Measurements from ENCODE around the gene ANKRD40. TPM values are rescaled to one million over a fixed set of nuclear protein-coding genes. Genes with fewer than 3 reads are reported as not detected.

Gene ANKRD40
- total RNA-seq, 1 donor from 2014 or later = 40.8 TPM

GRCh38 chr17:50661348-50661747 lies 46.4 kb downstream of the ANKRD40 start:
- peaks cover 8% of the 10 kb centered on the region for H3K4me1 Mint-ChIP-seq (ENCODE audit: low read depth, unreplicated experiment)
- peaks cover 9% of the 10 kb centered on the region for H3K9me3 Mint-ChIP-seq (ENCODE audit: unreplicated experiment)
- H3K36me3 Mint-ChIP-seq (ENCODE audit: unreplicated experiment) = peaks cover 7% of the 10 kb centered on the region
- no peak overlapping the region for H3K27ac Mint-ChIP-seq (ENCODE audit: unreplicated experiment)
- peaks cover 17% of the 10 kb centered on the region for H3K27me3 Mint-ChIP-seq (ENCODE audit: unreplicated experiment)
- H3K4me3 Mint-ChIP-seq (ENCODE audit: unreplicated experiment) = no peak overlapping the region
- TF ChIP-seq, protein P1, sequence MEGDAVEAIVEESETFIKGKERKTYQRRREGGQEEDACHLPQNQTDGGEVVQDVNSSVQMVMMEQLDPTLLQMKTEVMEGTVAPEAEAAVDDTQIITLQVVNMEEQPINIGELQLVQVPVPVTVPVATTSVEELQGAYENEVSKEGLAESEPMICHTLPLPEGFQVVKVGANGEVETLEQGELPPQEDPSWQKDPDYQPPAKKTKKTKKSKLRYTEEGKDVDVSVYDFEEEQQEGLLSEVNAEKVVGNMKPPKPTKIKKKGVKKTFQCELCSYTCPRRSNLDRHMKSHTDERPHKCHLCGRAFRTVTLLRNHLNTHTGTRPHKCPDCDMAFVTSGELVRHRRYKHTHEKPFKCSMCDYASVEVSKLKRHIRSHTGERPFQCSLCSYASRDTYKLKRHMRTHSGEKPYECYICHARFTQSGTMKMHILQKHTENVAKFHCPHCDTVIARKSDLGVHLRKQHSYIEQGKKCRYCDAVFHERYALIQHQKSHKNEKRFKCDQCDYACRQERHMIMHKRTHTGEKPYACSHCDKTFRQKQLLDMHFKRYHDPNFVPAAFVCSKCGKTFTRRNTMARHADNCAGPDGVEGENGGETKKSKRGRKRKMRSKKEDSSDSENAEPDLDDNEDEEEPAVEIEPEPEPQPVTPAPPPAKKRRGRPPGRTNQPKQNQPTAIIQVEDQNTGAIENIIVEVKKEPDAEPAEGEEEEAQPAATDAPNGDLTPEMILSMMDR (IDR thresholded peaks at IDR 0.05; ENCODE audit: partially characterized antibody, unreplicated experiment) = no peak
- DNase-seq = no peak

GRCh38 chr17:50660887-50661345 lies 46.8 kb downstream of the ANKRD40 start:
- Mint-ChIP-seq H3K36me3 (ENCODE audit: unreplicated experiment) (peaks cover 7% of the 10 kb centered on the region), H3K27ac (ENCODE audit: unreplicated experiment) (no peak overlapping the region), H3K27me3 (ENCODE audit: unreplicated experiment) (peaks cover 17% of the 10 kb centered on the region), H3K9me3 (ENCODE audit: unreplicated experiment) (peaks cover 9% of the 10 kb centered on the region), H3K4me3 (ENCODE audit: unreplicated experiment) (no peak overlapping the region), H3K4me1 (ENCODE audit: low read depth, unreplicated experiment) (peaks cover 8% of the 10 kb centered on the region)
- TF ChIP-seq, protein P1 (IDR thresholded peaks at IDR 0.05; ENCODE audit: partially characterized antibody, unreplicated experiment) = no peak
- DNase-seq = no peak

GRCh38 chr17:50660042-50660886 lies 47.5 kb downstream of the ANKRD40 start:
- H3K27ac Mint-ChIP-seq (ENCODE audit: unreplicated experiment) = no peak overlapping the region
- no peak for DNase-seq
- peaks cover 8% of the 10 kb centered on the region for H3K4me1 Mint-ChIP-seq (ENCODE audit: low read depth, unreplicated experiment)
- H3K36me3 Mint-ChIP-seq (ENCODE audit: unreplicated experiment) = peaks cover 7% of the 10 kb centered on the region
- peaks cover 9% of the 10 kb centered on the region for H3K9me3 Mint-ChIP-seq (ENCODE audit: unreplicated experiment)
- TF ChIP-seq, protein P1 (IDR thresholded peaks at IDR 0.05; ENCODE audit: partially characterized antibody, unreplicated experiment) = no peak
- H3K4me3 Mint-ChIP-seq (ENCODE audit: unreplicated experiment) = no peak overlapping the region
- peaks cover 17% of the 10 kb centered on the region for H3K27me3 Mint-ChIP-seq (ENCODE audit: unreplicated experiment)

GRCh38 chr17:50659179-50659578 lies 48.5 kb downstream of the ANKRD40 start:
- no peak overlapping the region for H3K27ac Mint-ChIP-seq (ENCODE audit: unreplicated experiment)
- no peak overlapping the region for H3K4me3 Mint-ChIP-seq (ENCODE audit: unreplicated experiment)
- H3K9me3 Mint-ChIP-seq (ENCODE audit: unreplicated experiment) = peaks cover 9% of the 10 kb centered on the region
- peaks cover 7% of the 10 kb centered on the region for H3K36me3 Mint-ChIP-seq (ENCODE audit: unreplicated experiment)
- no peak for DNase-seq
- H3K27me3 Mint-ChIP-seq (ENCODE audit: unreplicated experiment) = peaks cover 17% of the 10 kb centered on the region
- TF ChIP-seq, protein P1 (IDR thresholded peaks at IDR 0.05; ENCODE audit: partially characterized antibody, unreplicated experiment) = no peak
- H3K4me1 Mint-ChIP-seq (ENCODE audit: low read depth, unreplicated experiment) = peaks cover 8% of the 10 kb centered on the region

DNA sequence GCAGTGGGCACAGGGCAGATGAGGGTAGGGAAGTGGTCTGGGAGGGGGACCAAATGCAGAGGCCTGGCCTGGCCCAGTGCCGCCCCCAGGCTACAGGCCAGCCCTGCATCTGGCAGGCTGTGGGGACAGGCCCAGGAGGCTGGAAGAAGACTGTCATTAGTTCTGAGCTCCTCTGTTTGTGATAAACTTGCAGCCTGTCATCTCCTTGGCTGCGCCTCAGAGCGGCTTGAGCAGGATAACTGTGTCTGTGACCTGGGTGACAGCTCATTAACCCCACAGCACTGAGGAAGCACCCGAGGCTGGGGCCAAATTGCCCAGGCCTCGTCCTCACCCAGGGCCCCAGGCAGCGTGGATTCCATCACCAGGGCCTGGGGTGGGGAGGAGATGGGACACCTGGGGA lies 49.1 kb downstream of the ANKRD40 start:
- peaks cover 17% of the 10 kb centered on the region for H3K27me3 Mint-ChIP-seq (ENCODE audit: unreplicated experiment)
- H3K9me3 Mint-ChIP-seq (ENCODE audit: unreplicated experiment) = peaks cover 9% of the 10 kb centered on the region
- no peak for DNase-seq
- TF ChIP-seq, protein P1 (IDR thresholded peaks at IDR 0.05; ENCODE audit: partially characterized antibody, unreplicated experiment) = no peak
- no peak overlapping the region for H3K4me3 Mint-ChIP-seq (ENCODE audit: unreplicated experiment)
- peaks cover 7% of the 10 kb centered on the region for H3K36me3 Mint-ChIP-seq (ENCODE audit: unreplicated experiment)
- H3K4me1 Mint-ChIP-seq (ENCODE audit: low read depth, unreplicated experiment) = peaks cover 8% of the 10 kb centered on the region
- no peak overlapping the region for H3K27ac Mint-ChIP-seq (ENCODE audit: unreplicated experiment)

Measured in glutamatergic neuron (in vitro differentiated cells).